Superior temporal gyrus (tissue), 1 donor: ENCODE results near the gene LRMDA.
"Not testable (repeated sequence)": the region's sequence is repeated elsewhere in the genome, so short reads cannot be mapped to it uniquely, and the experiment has no call there.

ENCODE experiments used
- DNase-seq: peaks from one replicate; pipeline ENCODE4 v3.0.0-alpha.2; 2016; ENCODE audit errors: extremely low spot score

Gene LRMDA

GRCh38 chr10:76119515-76119914, 688.1 kb downstream of the LRMDA start:
- DNase-seq, result no peak

DNA sequence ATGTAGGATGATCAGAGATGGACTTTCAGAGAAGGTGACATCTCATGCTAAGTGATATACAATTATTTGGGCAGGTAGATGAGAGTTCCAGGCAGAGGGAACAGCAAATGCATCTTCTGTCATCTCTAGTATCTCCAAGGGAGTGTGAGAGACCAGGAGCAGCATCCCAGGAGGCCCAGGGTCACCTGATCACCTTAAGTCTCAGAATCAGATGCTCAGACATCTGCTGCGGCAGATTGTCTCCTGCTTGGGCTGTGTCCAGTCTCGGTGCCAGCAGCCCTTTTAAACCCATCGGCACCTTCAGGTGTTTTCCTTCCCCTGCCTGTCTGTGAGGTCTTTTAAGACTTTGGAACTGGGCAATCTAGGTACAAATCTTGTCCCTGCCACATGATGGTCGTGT, 690.6 kb downstream of the LRMDA start:
- DNase-seq, result no peak

DNA sequence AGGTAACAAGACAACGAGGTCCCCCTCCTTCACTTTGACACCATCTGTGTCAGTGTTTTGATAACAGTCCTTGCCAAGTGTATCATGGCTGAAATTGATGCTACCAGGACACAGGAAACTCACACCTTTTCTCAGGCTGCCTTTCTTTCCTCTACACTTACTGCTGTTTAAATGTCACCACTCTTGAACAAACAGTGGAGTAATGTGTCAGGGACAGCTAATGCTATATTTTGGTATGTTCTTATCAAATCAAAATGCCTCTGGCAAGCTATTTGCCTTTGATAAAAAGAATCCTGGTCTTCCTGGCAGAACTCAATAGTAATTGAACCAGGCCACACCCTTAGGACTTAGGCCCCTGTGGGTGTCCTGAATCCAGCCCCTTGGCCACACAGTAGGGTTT, 692.9 kb downstream of the LRMDA start:
- DNase-seq, result no peak

- DNase-seq, result no peak
Measured at GRCh38 chr10:76125900-76126299, 694.5 kb downstream of the LRMDA start.

GRCh38 chr10:76126607-76127527, 695.4 kb downstream of the LRMDA start:
- no peak for DNase-seq

DNA sequence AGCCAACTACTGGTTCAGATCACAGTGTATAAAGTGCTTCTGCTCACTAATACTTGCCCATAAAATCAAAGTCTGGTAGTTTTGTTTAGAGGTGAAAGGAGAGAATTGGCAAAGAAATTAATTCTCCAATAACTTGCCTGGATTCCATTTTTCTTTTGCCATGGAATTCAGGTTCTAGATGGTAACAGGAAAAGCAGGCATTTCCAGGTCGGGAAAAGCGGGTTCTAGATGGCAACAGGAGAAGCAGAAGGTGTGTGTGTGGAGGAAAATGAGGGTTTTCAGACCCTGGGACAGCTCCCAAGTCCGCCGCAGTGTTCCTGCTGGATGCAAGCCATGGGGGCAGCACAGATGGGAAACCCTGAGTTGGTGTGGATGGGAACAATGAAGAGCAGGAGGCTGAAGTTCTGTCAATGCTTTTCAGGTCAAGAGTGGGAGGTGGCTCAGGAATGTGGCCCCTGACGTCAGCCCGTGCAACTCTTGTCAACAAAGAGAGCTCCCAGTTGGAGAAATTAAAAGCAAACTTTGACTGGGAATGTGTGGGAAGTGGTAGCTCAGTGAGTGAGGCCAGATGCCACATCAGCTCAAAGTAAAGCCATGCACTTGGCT, 696.7 kb downstream of the LRMDA start:
- DNase-seq, result no peak

GRCh38 chr10:76129213-76129612, 697.8 kb downstream of the LRMDA start:
- DNase-seq, result no peak

- no peak for DNase-seq
Measured at GRCh38 chr10:76130892-76131291, 699.5 kb downstream of the LRMDA start.

DNA sequence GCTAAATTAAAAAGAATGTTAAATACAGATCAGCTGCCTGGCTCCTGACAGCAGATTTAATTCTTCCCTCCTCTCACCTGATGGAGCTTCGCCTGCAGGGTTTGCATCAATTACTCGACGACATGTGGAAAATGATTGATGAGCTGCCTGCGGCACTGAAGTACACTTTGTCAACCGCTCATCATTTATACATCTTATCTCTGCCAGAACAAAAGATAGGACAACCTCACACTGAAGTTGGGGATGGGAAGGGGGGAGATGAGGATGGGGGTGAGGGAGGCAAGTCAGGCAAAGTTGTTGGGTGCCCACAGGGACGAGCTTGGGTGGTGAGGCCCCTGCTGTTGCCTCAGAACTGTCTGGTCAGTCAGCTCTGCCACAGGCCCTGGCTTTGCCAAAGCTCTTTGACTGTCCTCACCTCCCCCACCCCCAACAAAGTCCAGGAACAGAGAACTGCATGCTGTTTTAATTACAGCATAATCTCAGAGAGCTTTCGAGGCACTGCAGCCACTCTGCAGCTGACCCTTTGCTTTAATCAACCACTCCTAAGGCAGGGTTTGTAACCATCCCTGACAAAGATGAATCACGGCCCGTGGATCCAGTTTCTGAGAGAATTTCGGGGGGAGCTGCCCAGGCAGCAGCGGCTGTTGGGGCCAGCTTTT, 702.3 kb downstream of the LRMDA start:
- no peak for DNase-seq

DNA sequence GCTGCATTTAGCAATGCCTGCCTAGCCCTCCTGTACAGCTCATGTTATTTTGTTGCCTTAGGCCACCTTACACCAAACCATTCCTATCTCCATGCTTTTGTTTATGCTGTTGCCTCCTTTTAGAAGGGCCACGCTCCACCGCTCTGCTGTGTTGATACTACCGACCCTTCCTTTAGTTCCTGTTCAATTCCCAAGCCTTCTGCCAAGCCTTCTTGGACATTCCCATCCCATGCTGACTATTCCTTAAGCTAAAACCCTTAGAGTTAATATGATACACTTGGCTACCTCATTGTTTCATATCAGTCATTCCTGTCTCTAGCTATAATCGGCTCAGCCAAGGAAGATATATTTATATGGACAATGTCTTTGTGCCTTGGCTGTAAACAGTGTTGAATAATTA, 705.5 kb downstream of the LRMDA start:
- no peak for DNase-seq

DNA sequence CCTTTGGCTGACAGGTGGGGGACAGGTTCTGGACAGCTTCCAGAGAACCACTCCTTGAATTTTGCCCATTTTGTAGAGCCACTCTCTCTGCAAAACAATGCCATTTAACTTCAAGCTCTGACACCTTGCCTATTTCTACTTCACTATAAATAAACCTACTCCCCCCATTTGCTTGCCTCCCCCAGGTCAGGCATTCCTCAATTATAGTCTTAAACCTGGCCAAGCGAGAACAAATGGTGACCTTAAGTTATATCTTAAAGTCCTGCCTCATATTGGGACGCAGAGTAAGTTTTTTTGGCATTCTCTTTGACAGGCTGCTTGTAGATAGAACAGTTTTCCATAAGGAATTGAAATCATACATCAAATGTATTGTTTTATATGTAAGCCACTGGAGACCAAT, 706.9 kb downstream of the LRMDA start:
- DNase-seq, result no peak

GRCh38 chr10:76138906-76139305, 707.5 kb downstream of the LRMDA start:
- no peak for DNase-seq

GRCh38 chr10:76139431-76139830, 708.0 kb downstream of the LRMDA start:
- no peak for DNase-seq

DNA sequence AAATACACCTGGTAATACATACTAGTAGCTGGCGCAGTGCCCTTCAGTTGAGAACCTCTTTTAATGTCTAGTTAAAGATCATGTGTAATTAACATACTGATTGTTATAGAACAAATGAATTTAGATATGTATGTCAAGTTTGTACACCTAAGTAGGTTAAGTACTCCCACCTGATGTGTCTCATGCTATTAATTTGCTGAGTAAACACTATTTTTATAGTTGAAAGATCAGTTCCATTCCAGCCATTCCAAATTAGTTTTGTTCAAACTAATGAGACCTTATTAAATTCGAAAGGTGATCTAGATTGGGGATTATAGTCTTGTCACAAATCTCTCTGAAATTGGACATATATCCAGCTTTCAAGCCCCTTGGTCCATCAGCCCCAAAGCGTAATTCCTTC, 710.0 kb downstream of the LRMDA start:
- DNase-seq, result no peak

GRCh38 chr10:76148217-76148616, 716.8 kb downstream of the LRMDA start:
- DNase-seq, result not testable (repeated sequence)

DNA sequence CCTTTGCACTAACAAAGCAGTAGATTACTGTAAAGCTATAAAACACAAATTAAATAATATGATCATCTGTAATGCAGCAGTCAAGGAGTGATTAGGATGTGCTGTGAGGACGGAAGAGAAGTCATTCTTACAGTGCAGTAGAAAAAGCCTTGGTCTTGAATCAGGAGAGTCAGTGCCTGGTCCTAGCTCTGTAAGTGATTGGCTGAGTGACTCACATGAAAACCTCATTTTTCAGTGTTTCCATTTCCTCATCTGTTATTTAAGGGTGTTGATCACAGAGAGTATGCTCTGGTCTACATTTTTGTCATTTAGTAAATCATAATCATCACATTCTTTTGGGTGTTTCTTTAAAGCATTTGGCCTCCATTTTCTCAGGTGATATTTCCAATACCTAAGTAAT, 717.8 kb downstream of the LRMDA start:
- no peak for DNase-seq

DNA sequence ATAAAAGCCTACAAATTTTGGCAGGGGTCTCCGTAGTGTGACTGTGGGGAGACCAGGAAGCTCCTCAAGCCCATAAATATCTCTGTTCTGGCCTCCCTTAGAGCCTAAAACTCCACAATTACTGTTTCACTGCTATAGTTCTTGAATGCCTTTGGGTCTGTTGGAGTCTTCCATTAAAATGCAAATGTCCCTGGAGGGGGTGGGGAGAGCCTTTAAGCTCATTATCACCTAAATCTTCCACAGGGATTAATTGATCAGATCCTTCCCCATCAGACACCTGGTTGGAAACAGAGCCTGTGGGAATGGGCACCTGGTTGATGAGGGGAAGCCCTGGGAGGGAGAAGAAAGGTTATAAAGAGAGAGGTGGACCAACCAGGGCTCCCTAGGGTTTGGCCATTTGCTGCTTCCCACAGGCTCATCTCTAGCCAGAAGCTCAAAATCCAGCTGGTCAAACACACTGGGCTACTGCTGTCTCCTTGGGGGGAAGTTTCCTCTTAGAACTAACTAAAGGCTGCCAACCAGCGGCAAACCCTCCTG, 718.2 kb downstream of the LRMDA start:
- DNase-seq, result no peak

- DNase-seq, result no peak
Measured at GRCh38 chr10:76150139-76150875, 718.9 kb downstream of the LRMDA start.

DNA sequence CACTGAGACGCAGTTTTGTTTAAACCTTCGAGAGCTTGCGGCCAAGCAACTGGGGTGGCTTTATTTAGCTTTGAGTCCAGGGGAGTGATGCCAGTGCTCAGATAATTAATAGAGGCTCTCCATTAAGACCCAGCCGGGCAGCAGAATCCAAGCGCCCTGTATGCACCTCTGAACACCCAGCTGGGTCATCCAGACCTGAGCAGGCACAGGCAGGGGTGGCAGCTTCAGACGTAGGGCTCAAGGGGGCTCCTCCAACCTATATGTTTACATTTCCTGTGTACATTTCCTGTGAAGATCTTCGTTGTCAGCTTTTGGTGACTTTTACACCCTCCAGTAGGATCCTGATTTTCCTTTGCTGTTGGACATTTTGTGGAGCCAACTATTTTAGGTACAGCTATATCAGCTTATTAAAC, 719.5 kb downstream of the LRMDA start:
- DNase-seq, result no peak

DNA sequence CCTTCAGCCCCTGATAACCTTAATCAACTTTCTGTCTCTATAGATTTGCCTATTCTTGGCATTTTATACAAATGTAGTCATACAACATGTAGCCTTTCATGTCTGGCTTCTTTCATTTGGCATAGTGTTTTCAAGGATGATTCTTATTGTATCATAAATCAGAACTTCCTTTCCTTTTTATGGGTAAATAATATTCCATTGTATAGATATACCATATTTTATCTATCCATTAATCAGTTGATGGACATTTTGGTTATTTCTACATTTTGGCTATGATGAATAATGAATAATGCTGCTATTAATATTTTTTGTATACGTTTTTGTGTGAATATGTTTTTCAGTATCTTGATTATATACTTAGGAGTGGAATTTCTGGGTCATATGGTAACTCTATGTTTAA, 720.8 kb downstream of the LRMDA start:
- DNase-seq, result no peak

DNA sequence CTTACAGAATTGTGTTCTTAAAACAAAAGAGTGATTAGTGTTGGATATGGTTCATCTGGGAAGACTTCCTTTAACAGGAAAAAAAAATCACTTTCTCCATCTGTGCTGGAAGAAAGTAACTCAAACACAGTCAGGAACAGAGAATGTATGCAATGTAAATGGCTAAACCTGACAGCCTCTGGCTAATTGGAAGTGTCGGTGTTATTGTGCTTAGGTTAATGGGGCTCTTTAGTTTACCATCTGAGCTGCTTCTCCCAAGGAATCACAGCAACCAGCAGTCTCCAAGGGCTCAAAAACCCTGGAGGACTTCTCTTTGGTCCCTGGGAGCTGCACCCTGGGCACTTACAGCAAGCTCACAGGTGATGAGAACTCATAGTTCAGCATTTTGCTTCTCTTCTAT, 724.5 kb downstream of the LRMDA start:
- no peak for DNase-seq
